H1 (cell line): ENCODE results near the gene ARID5B. TPM values are rescaled to one million over a fixed set of nuclear protein-coding genes. Genes with fewer than 3 reads are reported as not detected.

Source experiments
- BRCA1 ChIP-seq: IDR thresholded peaks from 2 replicates; pipeline ENCODE4 v1.6.1; 2012; ENCODE audit warnings: low read depth, low read length, improper control_type of control experiment
- CBX5 ChIP-seq: fragments of 300-800, 300-1000 bp; sonication (generic); IDR thresholded peaks from 2 replicates; pipeline ENCODE4 v1.7.1; 2016; ENCODE audit warnings: antibody characterized with exemption, low read length, low read depth
- CTBP2 ChIP-seq: IDR thresholded peaks from 2 replicates; pipeline ENCODE4 v1.7.0; 2011; ENCODE audit warnings: borderline replicate concordance, mild to moderate bottlenecking, moderate library complexity, mixed read lengths, low read length; ENCODE audit not compliant: insufficient read depth, insufficient read length
- MAFK ChIP-seq: IDR thresholded peaks from 2 replicates; pipeline ENCODE4 v1.6.1; 2012; ENCODE audit warnings: low read depth, mild to moderate bottlenecking, improper control_type of control experiment, low read length
- NANOG ChIP-seq: IDR thresholded peaks from 2 replicates; pipeline ENCODE4 v1.6.1; 2011; ENCODE audit warnings: low read length, low read depth, mild to moderate bottlenecking, inconsistent platforms; ENCODE audit not compliant: insufficient read depth, poor library complexity, severe bottlenecking
- POLR2A ChIP-seq, 2 experiments: IDR thresholded peaks; 1 replicate in 1 of 2; 2 replicates in 1 of 2; pipeline ENCODE4 v1.6.1; 2011; ENCODE audit warnings: low read depth in 2 of 2, low read length in 2 of 2, mild to moderate bottlenecking in 2 of 2; ENCODE audit errors: control extremely low read depth in 1 of 2
- SP2 ChIP-seq: IDR thresholded peaks from 2 replicates; pipeline ENCODE4 v1.6.1; 2012; ENCODE audit warnings: mild to moderate bottlenecking, low read length, inconsistent platforms
- SUZ12 ChIP-seq: fragments of 200-600 bp; sonication (generic); IDR thresholded peaks from 2 replicates; pipeline ENCODE4 v1.6.1; 2012; ENCODE audit warnings: mild to moderate bottlenecking, inconsistent platforms, low read length, moderate library complexity, mixed read lengths
- polyA plus RNA-seq, 7 experiments: library from polyadenylated mRNA; depleted of rRNA in 3 of 7; stranded (reverse) in 5 of 7; unstranded in 2 of 7; fragments of >200 nt in 5 of 7; fragments of 200-250 nt in 2 of 7; gene quantifications; 1 replicate in 5 of 7; 2 replicates in 1 of 7; 4 replicates in 1 of 7; pipeline versions ENCODE4 v1.2.1 to v1.2.3, GENCODE V29; 2011 to 2013; ENCODE audit warnings: missing spikeins in 2 of 7, mixed read lengths in 2 of 7
- total RNA-seq: library from RNA; stranded (reverse); fragmentation: NEBNext Ultra II Directional; extraction: Animal tissue kit (Norgen Biotek cat#: 25700); gene quantifications from 2 replicates; pipeline ENCODE4 v1.2.1, GENCODE V29; 2021
- TF ChIP-seq, protein P1 (sequence below): fragments of 300-600 bp; sonication (generic); IDR thresholded peaks from 2 replicates; pipeline ENCODE4 v1.7.1; 2012; ENCODE audit warnings: low read length, moderate library complexity, mild to moderate bottlenecking, inconsistent platforms; ENCODE audit not compliant: insufficient replicate concordance

ARID5B gene
- total and polyA plus RNA-seq, 2 of the 8 experiments (the other 6 are each of a cell fraction or from before 2014, with no cell fraction given) = 0.21 to 1.1 TPM

DNA sequence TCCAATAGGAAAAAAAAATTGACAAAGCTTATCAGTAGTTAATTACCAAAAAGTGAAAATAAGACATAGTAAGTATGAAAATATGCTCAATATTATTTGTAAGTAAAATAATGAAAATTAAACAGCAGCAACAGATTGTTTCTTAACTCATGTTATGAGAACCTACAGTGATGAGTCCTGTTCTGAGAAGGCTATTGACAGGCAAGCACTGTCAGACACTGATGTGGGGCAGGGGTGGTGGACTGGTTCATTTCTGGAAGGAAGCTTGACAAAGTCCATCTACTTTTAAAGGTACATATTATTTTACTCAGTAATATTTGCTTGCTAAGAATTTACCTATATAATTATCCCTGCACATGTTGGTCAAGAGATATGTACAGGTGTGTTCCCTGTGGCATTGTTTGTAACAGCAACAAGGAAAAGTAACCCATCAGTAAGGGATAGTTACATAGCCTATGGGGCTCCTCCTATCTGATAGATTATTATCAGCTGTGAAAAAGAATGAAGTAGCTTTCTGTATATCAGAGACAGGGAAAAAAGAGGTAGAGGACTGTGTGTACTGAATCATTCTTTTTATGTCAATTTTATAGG, 205.5 kb downstream of the ARID5B start (continued):
- TF ChIP-seq, protein P1, sequence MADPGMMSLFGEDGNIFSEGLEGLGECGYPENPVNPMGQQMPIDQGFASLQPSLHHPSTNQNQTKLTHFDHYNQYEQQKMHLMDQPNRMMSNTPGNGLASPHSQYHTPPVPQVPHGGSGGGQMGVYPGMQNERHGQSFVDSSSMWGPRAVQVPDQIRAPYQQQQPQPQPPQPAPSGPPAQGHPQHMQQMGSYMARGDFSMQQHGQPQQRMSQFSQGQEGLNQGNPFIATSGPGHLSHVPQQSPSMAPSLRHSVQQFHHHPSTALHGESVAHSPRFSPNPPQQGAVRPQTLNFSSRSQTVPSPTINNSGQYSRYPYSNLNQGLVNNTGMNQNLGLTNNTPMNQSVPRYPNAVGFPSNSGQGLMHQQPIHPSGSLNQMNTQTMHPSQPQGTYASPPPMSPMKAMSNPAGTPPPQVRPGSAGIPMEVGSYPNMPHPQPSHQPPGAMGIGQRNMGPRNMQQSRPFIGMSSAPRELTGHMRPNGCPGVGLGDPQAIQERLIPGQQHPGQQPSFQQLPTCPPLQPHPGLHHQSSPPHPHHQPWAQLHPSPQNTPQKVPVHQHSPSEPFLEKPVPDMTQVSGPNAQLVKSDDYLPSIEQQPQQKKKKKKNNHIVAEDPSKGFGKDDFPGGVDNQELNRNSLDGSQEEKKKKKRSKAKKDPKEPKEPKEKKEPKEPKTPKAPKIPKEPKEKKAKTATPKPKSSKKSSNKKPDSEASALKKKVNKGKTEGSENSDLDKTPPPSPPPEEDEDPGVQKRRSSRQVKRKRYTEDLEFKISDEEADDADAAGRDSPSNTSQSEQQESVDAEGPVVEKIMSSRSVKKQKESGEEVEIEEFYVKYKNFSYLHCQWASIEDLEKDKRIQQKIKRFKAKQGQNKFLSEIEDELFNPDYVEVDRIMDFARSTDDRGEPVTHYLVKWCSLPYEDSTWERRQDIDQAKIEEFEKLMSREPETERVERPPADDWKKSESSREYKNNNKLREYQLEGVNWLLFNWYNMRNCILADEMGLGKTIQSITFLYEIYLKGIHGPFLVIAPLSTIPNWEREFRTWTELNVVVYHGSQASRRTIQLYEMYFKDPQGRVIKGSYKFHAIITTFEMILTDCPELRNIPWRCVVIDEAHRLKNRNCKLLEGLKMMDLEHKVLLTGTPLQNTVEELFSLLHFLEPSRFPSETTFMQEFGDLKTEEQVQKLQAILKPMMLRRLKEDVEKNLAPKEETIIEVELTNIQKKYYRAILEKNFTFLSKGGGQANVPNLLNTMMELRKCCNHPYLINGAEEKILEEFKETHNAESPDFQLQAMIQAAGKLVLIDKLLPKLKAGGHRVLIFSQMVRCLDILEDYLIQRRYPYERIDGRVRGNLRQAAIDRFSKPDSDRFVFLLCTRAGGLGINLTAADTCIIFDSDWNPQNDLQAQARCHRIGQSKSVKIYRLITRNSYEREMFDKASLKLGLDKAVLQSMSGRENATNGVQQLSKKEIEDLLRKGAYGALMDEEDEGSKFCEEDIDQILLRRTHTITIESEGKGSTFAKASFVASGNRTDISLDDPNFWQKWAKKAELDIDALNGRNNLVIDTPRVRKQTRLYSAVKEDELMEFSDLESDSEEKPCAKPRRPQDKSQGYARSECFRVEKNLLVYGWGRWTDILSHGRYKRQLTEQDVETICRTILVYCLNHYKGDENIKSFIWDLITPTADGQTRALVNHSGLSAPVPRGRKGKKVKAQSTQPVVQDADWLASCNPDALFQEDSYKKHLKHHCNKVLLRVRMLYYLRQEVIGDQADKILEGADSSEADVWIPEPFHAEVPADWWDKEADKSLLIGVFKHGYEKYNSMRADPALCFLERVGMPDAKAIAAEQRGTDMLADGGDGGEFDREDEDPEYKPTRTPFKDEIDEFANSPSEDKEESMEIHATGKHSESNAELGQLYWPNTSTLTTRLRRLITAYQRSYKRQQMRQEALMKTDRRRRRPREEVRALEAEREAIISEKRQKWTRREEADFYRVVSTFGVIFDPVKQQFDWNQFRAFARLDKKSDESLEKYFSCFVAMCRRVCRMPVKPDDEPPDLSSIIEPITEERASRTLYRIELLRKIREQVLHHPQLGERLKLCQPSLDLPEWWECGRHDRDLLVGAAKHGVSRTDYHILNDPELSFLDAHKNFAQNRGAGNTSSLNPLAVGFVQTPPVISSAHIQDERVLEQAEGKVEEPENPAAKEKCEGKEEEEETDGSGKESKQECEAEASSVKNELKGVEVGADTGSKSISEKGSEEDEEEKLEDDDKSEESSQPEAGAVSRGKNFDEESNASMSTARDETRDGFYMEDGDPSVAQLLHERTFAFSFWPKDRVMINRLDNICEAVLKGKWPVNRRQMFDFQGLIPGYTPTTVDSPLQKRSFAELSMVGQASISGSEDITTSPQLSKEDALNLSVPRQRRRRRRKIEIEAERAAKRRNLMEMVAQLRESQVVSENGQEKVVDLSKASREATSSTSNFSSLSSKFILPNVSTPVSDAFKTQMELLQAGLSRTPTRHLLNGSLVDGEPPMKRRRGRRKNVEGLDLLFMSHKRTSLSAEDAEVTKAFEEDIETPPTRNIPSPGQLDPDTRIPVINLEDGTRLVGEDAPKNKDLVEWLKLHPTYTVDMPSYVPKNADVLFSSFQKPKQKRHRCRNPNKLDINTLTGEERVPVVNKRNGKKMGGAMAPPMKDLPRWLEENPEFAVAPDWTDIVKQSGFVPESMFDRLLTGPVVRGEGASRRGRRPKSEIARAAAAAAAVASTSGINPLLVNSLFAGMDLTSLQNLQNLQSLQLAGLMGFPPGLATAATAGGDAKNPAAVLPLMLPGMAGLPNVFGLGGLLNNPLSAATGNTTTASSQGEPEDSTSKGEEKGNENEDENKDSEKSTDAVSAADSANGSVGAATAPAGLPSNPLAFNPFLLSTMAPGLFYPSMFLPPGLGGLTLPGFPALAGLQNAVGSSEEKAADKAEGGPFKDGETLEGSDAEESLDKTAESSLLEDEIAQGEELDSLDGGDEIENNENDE = no peak
- TF ChIP-seq POLR2A (IDR thresholded peaks at IDR 0.05; ENCODE audit: control extremely low read depth in 1 of 2, low read depth in 2 of 2, low read length in 2 of 2) (no peak), MAFK (no peak), CTBP2 (no peak), SUZ12 (no peak), SP2 (no peak), CBX5 (no peak), BRCA1 (no peak), NANOG (no peak)
